ENCODE measurements around the gene SNTG2. TPM values are rescaled to one million over a fixed set of nuclear protein-coding genes. Genes with fewer than 3 reads are reported as not detected.

The SNTG2 gene
- total RNA-seq, 1 donor from 2014 or later, result 11.8 TPM

- no peak for DNase-seq (ENCODE audit: extremely low spot score in 2 of 2)
Observed at GRCh38 chr2:1297372-1298159, 346.9 kb downstream of the SNTG2 start.

GRCh38 chr2:1299043-1299442 lies 348.4 kb downstream of the SNTG2 start:
- intact Hi-C loops (cut with DNase I), result no loop called here
- DNase-seq (ENCODE audit: extremely low spot score in 2 of 2), result no peak
- H3K4me3 ChIP-seq, result no peak overlapping the region
- H3K9me3 ChIP-seq, result no peaks in the 10 kb centered on the region
- TF ChIP-seq, protein P1, sequence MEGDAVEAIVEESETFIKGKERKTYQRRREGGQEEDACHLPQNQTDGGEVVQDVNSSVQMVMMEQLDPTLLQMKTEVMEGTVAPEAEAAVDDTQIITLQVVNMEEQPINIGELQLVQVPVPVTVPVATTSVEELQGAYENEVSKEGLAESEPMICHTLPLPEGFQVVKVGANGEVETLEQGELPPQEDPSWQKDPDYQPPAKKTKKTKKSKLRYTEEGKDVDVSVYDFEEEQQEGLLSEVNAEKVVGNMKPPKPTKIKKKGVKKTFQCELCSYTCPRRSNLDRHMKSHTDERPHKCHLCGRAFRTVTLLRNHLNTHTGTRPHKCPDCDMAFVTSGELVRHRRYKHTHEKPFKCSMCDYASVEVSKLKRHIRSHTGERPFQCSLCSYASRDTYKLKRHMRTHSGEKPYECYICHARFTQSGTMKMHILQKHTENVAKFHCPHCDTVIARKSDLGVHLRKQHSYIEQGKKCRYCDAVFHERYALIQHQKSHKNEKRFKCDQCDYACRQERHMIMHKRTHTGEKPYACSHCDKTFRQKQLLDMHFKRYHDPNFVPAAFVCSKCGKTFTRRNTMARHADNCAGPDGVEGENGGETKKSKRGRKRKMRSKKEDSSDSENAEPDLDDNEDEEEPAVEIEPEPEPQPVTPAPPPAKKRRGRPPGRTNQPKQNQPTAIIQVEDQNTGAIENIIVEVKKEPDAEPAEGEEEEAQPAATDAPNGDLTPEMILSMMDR (IDR thresholded peaks at IDR 0.05), result no peak
- TF ChIP-seq POLR2A (IDR thresholded peaks at IDR 0.05) (no peak), POLR2AphosphoS5 (IDR thresholded peaks at IDR 0.05; ENCODE audit: insufficient read depth in 1 of 2, low read depth in 1 of 2) (no peak)
- no peak overlapping the region for H3K27ac ChIP-seq
- no peaks in the 10 kb centered on the region for H3K4me1 ChIP-seq
- no peaks in the 10 kb centered on the region for H3K27me3 ChIP-seq
- H3K36me3 ChIP-seq, result no peaks in the 10 kb centered on the region

More at GRCh38 chr2:1297372-1298159, 346.9 kb downstream of the SNTG2 start:
- Histone ChIP-seq H3K36me3 (no peaks in the 10 kb centered on the region), H3K4me3 (no peak overlapping the region), H3K9me3 (no peaks in the 10 kb centered on the region), H3K27me3 (no peaks in the 10 kb centered on the region), H3K4me1 (no peaks in the 10 kb centered on the region), H3K27ac (no peak overlapping the region)
- intact Hi-C loops (cut with DNase I), result no loop called here
- TF ChIP-seq POLR2A (IDR thresholded peaks at IDR 0.05) (no peak), POLR2AphosphoS5 (IDR thresholded peaks at IDR 0.05; ENCODE audit: insufficient read depth in 1 of 2, low read depth in 1 of 2) (no peak)
- TF ChIP-seq, protein P1 (IDR thresholded peaks at IDR 0.05), result no peak

GRCh38 chr2:1300284-1300683 lies 349.6 kb downstream of the SNTG2 start:
- Histone ChIP-seq H3K27ac (no peak overlapping the region), H3K36me3 (no peaks in the 10 kb centered on the region), H3K27me3 (no peaks in the 10 kb centered on the region), H3K9me3 (no peaks in the 10 kb centered on the region), H3K4me1 (no peaks in the 10 kb centered on the region), H3K4me3 (no peak overlapping the region)
- intact Hi-C loops (cut with DNase I), result no loop called here
- TF ChIP-seq POLR2AphosphoS5 (IDR thresholded peaks at IDR 0.05; ENCODE audit: insufficient read depth in 1 of 2, low read depth in 1 of 2) (no peak), POLR2A (IDR thresholded peaks at IDR 0.05) (no peak)
- TF ChIP-seq, protein P1 (IDR thresholded peaks at IDR 0.05), result no peak
- no peak for DNase-seq (ENCODE audit: extremely low spot score in 2 of 2)

DNA sequence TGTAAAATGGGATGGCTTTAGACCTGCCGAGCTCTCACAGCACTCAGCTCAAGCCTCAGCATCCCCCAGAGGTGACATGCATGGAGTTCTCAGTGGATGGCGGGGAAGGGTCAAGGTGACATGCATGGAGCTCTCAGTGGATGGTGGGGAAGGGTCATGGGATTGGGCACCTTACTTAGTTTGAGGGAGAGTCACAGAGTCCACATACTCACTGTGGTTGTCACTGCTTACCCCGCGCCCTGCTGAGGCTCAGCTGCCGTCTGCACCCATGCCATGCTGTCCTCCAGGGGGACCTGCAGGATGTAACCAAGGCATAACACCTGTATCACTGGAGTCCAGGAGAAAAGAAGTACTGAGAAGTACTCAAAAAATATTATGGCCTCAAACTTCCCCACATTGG lies 350.4 kb downstream of the SNTG2 start:
- intact Hi-C loops (cut with DNase I), result no loop called here
- Histone ChIP-seq H3K9me3 (no peaks in the 10 kb centered on the region), H3K27ac (no peak overlapping the region), H3K4me1 (no peaks in the 10 kb centered on the region), H3K27me3 (no peaks in the 10 kb centered on the region), H3K4me3 (no peak overlapping the region), H3K36me3 (no peaks in the 10 kb centered on the region)
- TF ChIP-seq, protein P1 (IDR thresholded peaks at IDR 0.05), result no peak
- TF ChIP-seq POLR2AphosphoS5 (IDR thresholded peaks at IDR 0.05; ENCODE audit: insufficient read depth in 1 of 2, low read depth in 1 of 2), result no peak
- no peak for TF ChIP-seq POLR2A (IDR thresholded peaks at IDR 0.05)
- DNase-seq (ENCODE audit: extremely low spot score in 2 of 2), result no peak

DNA sequence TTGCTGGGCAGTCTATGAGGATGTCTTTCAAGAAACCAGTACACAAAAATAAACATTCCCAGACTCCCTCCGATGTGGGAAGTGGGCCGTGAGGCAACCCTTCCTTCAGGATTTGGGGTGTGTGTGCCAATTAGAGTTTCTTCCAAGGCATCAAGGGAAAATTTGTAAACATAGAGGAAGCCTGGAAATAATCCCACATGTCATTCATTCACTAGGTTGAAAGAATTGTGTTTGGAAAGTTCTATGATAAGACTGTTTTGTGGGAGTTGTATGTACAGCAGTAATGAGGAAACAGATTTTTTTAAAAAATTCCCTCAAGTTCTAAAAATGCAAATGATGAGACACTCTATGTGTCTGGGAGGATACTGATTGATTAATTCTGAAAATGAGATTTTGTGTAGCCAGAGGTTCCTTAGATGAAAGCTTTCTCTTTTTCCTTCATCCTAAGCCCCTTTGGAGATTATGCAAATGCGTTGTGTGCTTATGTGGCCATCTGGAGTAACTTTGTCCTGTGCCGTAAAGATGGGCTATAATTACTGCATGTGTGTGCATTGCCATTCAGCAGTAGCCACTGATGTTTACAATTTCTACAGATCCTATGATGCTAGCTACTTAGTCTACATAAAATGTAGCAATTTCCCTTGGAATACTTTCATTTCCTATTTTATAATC lies 354.8 kb downstream of the SNTG2 start:
- Histone ChIP-seq H3K9me3 (no peaks in the 10 kb centered on the region), H3K27me3 (no peaks in the 10 kb centered on the region), H3K4me3 (no peak overlapping the region), H3K27ac (no peak overlapping the region), H3K36me3 (no peaks in the 10 kb centered on the region), H3K4me1 (no peaks in the 10 kb centered on the region)
- DNase-seq (ENCODE audit: extremely low spot score in 2 of 2), result no peak
- intact Hi-C loops (cut with DNase I), result no loop called here
- TF ChIP-seq POLR2A (IDR thresholded peaks at IDR 0.05) (no peak), POLR2AphosphoS5 (IDR thresholded peaks at IDR 0.05; ENCODE audit: insufficient read depth in 1 of 2, low read depth in 1 of 2) (no peak)
- TF ChIP-seq, protein P1 (IDR thresholded peaks at IDR 0.05), result no peak
